Endometrial microvascular endothelial cells (primary cell): ENCODE results near the gene DGKA. TPM values are rescaled to one million over a fixed set of nuclear protein-coding genes. Genes with fewer than 3 reads are reported as not detected.
"Not testable (repeated sequence)": the region's sequence is repeated elsewhere in the genome, so short reads cannot be mapped to it uniquely, and the experiment has no call there.

Experiments
- in situ Hi-C: cut with HindIII; loops from 2 replicates; pipeline ENCODE4 v1.10.0; 2017; ENCODE audit warnings: low sequenced_read_pairs, low pct_unique_long_range_greater_than_20kb; ENCODE audit errors: inconsistent ontology term
- total RNA-seq: library from RNA; depleted of rRNA; stranded (reverse); fragments of >200 nt; gene quantifications from one replicate; pipeline ENCODE4 v1.2.3, GENCODE V29; 2015; ENCODE audit errors: inconsistent ontology term

Gene DGKA
- total RNA-seq, 1 donor from 2014 or later: 82.4 TPM

GRCh38 chr12:55955800-55956508, 25.0 kb downstream of the DGKA start:
- in situ Hi-C loops: no loop called here

- in situ Hi-C loops: no loop called here
These were observed 26.3 kb downstream of the DGKA start for GRCh38 chr12:55957106-55957859.

- in situ Hi-C loops: no loop called here
These were observed 32.8 kb downstream of the DGKA start for GRCh38 chr12:55963760-55964159.

GRCh38 chr12:55965240-55965639, 34.3 kb downstream of the DGKA start:
- in situ Hi-C loops: no loop called here

- in situ Hi-C loops: no loop called here
These were observed 35.0 kb downstream of the DGKA start, which contains the start of gene PMEL for GRCh38 chr12:55965941-55966407. Gene PMEL, minus strand, starts transcription at chr12:55966042. Its CDS starts 31 bp downstream, at chr12:55966011.

- in situ Hi-C loops: no loop called here
These were observed 35.7 kb downstream of the DGKA start, which contains the start of gene CDK2 for GRCh38 chr12:55966408-55967281. Gene CDK2, plus strand, starts transcription at chr12:55966830. Its CDS starts 179 bp downstream, at chr12:55967009.

GRCh38 chr12:55969356-55969755, 38.4 kb downstream of the DGKA start:
- in situ Hi-C loops: no loop called here

- in situ Hi-C loops: no loop called here
These were observed 39.8 kb downstream of the DGKA start for GRCh38 chr12:55970775-55971174.

- in situ Hi-C loops: no loop called here
These were observed 41.1 kb downstream of the DGKA start for GRCh38 chr12:55972042-55972441.

- in situ Hi-C loops: no loop called here
These were observed 41.5 kb downstream of the DGKA start for GRCh38 chr12:55972456-55972855.

- in situ Hi-C loops: no loop called here
These were observed 42.1 kb downstream of the DGKA start for GRCh38 chr12:55972911-55973598.

GRCh38 chr12:55973599-55974307, 42.8 kb downstream of the DGKA start, which contains the start of gene RAB5B:
Gene RAB5B, plus strand, starts transcription at chr12:55974078. Its CDS starts 12,883 bp downstream, at chr12:55986961.
- in situ Hi-C loops: no loop called here

- in situ Hi-C loops: no loop called here
These were observed 43.4 kb downstream of the DGKA start for GRCh38 chr12:55974308-55974730.

- in situ Hi-C loops: no loop called here
These were observed 47.4 kb downstream of the DGKA start for GRCh38 chr12:55978393-55978792.

- in situ Hi-C loops: no loop called here
These were observed 48.1 kb downstream of the DGKA start for GRCh38 chr12:55979069-55979468.

- in situ Hi-C loops: not testable (repeated sequence)
These were observed 50.9 kb downstream of the DGKA start for GRCh38 chr12:55981882-55982281.

GRCh38 chr12:55982319-55982936, 51.5 kb downstream of the DGKA start:
- in situ Hi-C loops: no loop called here
